HL-60/S4 treated with phorbol 12-myristate 13-acetate at 8.2 ng/mL for 4 days and 3 days (cell line): Measurements from ENCODE around the gene MICU1.
"Not testable (repeated sequence)": the region's sequence is repeated elsewhere in the genome, so short reads cannot be mapped to it uniquely, and the experiment has no call there.

Source experiments
- in situ Hi-C: fragments of 300-500 bp; cut with MboI; formaldehyde crosslinking; loops from 2 replicates; pipeline ENCODE4 v1.15.0; 2022; ENCODE audit warnings: low sequenced_read_pairs

MICU1 gene

GRCh38 chr10:72564596-72564995 is 61.3 kb downstream of the MICU1 start:
- in situ Hi-C loops = no loop called here

- in situ Hi-C loops = no loop called here
Observed at GRCh38 chr10:72563327-72563932, 62.4 kb downstream of the MICU1 start.

- in situ Hi-C loops = no loop called here
Observed at GRCh38 chr10:72561745-72562166, 64.1 kb downstream of the MICU1 start.

GRCh38 chr10:72557362-72557761 is 68.5 kb downstream of the MICU1 start:
- in situ Hi-C loops = no loop called here

GRCh38 chr10:72552857-72553256 is 73.0 kb downstream of the MICU1 start:
- in situ Hi-C loops = no loop called here

GRCh38 chr10:72550239-72550638 is 75.6 kb downstream of the MICU1 start:
- in situ Hi-C loops = no loop called here

- in situ Hi-C loops = no loop called here
Observed at GRCh38 chr10:72545546-72545945, 80.3 kb downstream of the MICU1 start.

GRCh38 chr10:72543855-72544254 is 82.0 kb downstream of the MICU1 start:
- in situ Hi-C loops = not testable (repeated sequence)

GRCh38 chr10:72542396-72542815 is 83.5 kb downstream of the MICU1 start:
- in situ Hi-C loops = no loop called here

GRCh38 chr10:72541337-72541736 is 84.5 kb downstream of the MICU1 start:
- in situ Hi-C loops = no loop called here

- in situ Hi-C loops = no loop called here
Observed at GRCh38 chr10:72540193-72540807, 85.6 kb downstream of the MICU1 start.

GRCh38 chr10:72539137-72539536 is 86.7 kb downstream of the MICU1 start:
- in situ Hi-C loops = no loop called here

- in situ Hi-C loops = no loop called here
Observed at GRCh38 chr10:72525689-72526088, 100.2 kb downstream of the MICU1 start.

- in situ Hi-C loops = no loop called here
Observed at GRCh38 chr10:72525277-72525676, 100.6 kb downstream of the MICU1 start.

- in situ Hi-C loops = no loop called here
Observed at GRCh38 chr10:72524489-72524888, 101.4 kb downstream of the MICU1 start.

GRCh38 chr10:72523932-72524396 is 101.9 kb downstream of the MICU1 start:
- in situ Hi-C loops = no loop called here

GRCh38 chr10:72523062-72523461 is 102.8 kb downstream of the MICU1 start:
- in situ Hi-C loops = no loop called here

GRCh38 chr10:72517244-72517643 is 108.6 kb downstream of the MICU1 start:
- in situ Hi-C loops = no loop called here

GRCh38 chr10:72515455-72515854 is 110.4 kb downstream of the MICU1 start:
- in situ Hi-C loops = no loop called here

- in situ Hi-C loops = no loop called here
Observed at GRCh38 chr10:72513910-72514309, 112.0 kb downstream of the MICU1 start.

GRCh38 chr10:72511459-72511858 is 114.4 kb downstream of the MICU1 start:
- in situ Hi-C loops = no loop called here

GRCh38 chr10:72509941-72510340 is 115.9 kb downstream of the MICU1 start:
- in situ Hi-C loops = no loop called here
